Esophagus muscularis mucosa (tissue), 4 donors: ENCODE results near the gene SMIM31.

Experiments used
- EP300 ChIP-seq: sonication (generic); formaldehyde crosslinking; IDR thresholded peaks from one replicate; pipeline ENCODE4 v1.6.1; 2017; ENCODE audit warnings: antibody characterized with exemption
- POLR2A ChIP-seq: fragments of 450-650 bp; IDR thresholded peaks from one replicate; pipeline ENCODE4 v1.6.1; 2017; ENCODE audit warnings: antibody characterized with exemption, moderate library complexity, mild to moderate bottlenecking, low read depth
- TF ChIP-seq, protein P1 (sequence below), 3 experiments: fragments of 200-600 bp in 2 of 3; fragments of 450-650 bp in 1 of 3; sonication (generic) in 2 of 3; IDR thresholded peaks; one replicate each; pipeline ENCODE4 v1.5.1; 2017 to 2019; ENCODE audit warnings: antibody characterized with exemption in 3 of 3, mild to moderate bottlenecking in 2 of 3, moderate library complexity in 1 of 3

- TF ChIP-seq EP300 (no peak), POLR2A (no peak)
- TF ChIP-seq, protein P1, sequence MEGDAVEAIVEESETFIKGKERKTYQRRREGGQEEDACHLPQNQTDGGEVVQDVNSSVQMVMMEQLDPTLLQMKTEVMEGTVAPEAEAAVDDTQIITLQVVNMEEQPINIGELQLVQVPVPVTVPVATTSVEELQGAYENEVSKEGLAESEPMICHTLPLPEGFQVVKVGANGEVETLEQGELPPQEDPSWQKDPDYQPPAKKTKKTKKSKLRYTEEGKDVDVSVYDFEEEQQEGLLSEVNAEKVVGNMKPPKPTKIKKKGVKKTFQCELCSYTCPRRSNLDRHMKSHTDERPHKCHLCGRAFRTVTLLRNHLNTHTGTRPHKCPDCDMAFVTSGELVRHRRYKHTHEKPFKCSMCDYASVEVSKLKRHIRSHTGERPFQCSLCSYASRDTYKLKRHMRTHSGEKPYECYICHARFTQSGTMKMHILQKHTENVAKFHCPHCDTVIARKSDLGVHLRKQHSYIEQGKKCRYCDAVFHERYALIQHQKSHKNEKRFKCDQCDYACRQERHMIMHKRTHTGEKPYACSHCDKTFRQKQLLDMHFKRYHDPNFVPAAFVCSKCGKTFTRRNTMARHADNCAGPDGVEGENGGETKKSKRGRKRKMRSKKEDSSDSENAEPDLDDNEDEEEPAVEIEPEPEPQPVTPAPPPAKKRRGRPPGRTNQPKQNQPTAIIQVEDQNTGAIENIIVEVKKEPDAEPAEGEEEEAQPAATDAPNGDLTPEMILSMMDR (IDR thresholded peaks at IDR 0.05): no peak
Measured at GRCh38 chr4:164819366-164819765, 65.4 kb downstream of the SMIM31 start.
